HG03097 (cell line): ENCODE results near the gene NCDN.

Experiments used
- ATAC-seq: cut with Tn5 transposase; IDR thresholded peaks from one replicate; pipeline ENCODE4 v1.9.1; 2021; ENCODE audit not compliant: unreplicated experiment, low FRiP score

Gene NCDN

DNA sequence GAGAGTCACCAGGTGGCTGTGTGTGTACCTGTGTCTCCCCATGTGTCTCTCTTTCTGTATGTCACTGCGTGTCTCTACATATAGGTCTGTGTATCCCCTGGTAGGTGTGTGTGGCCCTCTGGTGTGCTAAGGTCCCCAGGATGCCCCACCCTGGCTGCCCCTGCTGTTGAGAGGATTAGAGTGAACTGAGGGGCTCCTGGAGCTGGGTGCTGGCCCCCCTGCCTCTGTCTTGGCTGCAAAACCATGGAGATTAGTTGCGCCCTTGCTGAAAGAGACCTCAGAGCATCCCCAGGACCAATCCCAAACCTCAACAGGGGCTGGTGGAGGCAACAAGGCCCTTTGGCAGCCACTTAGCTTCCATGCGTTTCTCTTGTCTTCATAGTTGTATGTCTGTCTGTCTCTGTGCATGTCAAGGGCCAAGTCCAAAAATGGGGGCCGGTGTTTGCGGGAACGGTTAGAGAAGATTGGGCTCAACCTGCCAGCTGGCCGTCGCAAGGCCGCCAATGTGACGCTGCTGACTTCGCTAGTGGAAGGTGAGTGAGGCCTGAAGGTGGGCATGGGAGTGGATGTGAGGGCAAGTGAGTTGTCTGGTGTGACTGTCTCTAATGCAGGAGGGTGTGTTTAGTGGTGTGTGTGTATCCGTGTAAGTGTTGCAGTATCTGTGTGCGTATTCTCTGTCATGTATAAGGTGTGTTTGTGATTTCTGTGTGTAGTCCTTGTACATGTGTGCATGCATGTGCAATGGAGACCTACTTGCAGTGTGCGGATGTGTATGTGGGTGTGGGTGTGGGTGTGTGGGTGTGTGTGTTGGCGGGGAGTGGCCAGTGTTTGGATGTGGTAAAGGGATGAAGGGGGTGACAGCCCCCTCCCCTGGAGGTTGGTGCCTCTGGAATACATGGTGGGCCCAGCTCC is 32.2 kb downstream of the NCDN start:
- no peak for ATAC-seq

DNA sequence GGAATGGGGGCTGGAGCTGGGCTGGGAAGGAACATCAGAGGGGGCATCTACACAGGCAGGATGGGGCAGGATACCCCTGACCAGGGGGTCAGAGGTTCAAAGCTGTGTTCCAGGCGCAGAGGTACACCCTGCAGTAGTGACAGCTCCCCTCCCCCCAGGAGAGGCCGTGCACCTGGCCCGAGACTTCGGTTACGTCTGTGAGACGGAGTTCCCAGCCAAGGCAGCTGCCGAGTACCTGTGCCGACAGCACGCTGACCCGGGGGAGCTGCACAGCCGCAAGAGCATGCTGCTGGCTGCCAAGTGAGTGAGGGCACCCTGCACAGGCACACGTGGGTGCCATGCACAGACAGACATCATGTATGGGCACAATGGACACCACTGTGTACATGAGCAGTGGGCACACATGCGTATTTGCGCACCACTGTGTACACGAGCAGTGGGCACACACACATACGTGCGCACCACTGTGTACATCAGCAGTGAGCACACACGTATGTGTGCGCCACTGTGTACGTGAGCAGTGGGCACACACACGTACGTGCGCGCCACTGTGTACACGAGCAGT is 33.0 kb downstream of the NCDN start:
- no peak for ATAC-seq

DNA sequence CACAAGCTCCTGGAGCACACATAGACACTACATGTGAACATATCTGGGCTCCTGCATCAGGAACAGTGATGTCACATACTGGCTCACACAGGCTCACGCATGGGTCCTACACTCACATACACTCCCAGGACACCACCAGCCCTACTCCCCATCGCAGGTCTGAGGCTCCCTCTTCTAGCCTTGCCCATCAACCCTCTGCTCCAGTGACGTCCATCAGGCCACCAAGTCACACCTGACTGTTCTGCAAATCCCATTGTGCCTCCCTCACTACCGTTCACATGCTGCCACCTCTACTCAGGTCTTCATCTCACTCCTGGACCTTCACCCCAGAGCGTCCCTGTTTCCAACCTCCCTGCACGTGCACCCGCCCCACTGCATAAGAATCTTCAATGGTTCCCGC is 33.6 kb downstream of the NCDN start:
- no peak for ATAC-seq

DNA sequence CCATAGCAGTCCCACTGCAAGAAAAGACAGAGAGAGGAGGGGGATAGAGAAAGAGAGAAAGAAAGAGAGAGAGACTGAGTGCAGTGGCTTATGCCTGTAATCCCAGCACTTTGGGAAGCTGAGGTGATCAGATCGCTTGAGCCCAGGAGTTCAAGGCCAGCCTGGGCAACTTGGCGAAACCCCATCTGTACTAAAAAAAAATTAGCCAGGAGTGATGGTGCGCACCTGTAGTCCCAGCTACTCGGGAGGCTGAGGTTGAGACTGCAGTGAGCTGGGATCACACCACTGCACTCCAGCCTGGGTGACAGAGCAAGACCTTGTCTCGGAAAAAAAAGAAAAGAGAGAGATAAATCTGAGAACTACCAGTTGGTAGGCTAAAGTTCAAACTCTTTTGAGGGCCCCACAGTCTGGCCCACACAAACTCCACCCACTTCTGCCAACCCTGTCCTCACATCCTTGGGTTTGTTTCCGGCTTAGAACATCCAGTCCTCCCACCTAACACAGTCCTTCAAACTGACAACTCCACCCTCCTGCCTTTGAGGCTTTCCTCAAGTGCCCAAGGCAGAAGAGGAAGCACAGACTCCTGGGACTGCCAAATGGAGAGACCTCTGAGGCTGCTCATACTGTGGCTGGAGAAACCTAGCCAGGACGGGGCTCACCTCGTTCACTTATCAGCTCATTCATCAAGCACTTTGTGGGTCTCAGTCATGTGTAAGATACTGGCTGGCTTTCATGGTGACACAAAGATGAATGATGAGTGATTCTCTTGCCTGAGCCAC is 35.6 kb downstream of the NCDN start:
- no peak for ATAC-seq

DNA sequence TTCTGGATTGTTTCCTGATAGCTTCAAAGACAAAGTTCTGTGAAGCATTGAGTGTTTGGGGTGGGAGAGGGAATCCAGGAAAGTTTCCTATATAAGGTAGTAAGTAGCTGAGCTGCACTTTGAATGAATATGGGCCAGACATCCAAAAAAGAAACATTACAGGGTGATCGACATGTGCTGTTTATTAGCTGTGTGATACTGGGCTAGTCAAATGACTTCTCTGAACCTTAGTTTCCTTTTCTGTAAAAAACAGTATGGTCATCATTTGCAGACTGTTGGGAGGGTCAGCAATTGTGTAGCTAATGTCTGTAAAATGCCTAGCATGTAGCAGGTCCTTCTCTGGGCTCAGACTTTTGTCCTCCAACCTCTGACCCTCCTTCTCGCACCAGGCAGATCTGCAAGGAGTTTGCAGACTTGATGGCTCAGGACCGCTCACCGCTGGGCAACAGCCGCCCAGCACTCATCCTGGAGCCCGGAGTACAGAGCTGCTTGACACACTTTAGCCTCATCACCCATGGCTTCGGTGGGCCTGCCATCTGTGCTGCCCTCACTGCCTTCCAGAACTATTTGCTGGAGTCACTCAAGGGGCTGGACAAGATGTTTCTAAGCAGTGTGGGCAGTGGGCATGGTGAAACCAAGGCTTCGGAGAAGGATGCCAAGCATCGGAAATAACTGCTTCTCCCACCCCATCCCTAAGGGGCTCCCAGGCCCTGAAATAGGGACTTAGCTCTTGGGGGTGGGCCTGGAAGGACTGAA is 36.6 kb downstream of the NCDN start:
- no peak for ATAC-seq

DNA sequence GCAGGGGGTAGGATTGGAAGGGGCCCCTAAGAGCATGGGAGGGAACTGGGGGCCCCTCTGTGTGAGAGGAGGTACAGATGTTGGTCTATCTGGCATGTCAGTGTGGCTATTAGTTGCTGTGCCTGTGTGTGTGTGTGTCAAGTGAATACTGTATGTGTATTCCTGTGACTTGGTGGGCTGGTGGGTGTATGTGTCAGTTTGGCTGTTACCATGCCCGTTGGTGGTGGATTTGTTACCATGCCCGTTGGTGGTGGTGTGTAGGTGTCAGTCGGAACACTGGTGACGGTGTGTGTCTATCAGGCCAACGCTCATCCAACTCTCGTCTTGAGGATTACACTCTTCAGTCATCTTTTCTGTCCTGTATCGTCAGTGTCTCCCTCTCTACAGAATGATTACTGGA is 38.1 kb downstream of the NCDN start:
- no peak for ATAC-seq

DNA sequence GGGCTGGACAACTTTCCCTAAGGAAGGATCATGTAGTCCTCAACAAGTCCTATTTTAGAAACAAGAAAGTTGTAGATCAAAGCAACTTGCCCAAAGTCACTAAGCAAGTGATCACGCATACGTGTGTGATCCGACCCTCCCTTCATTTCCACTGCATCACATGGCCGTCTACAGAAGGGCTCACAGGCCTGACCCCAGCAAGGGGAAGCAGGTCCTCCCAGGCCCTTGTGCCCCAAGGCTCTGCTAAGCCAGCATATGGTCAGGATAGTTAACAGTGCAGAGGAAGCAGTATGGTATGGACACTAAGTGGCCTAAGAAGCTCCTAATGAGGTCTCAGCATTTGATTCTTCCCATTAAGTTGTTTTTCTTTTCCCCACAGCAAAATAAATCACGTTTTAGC is 40.3 kb downstream of the NCDN start:
- ATAC-seq, result no peak

DNA sequence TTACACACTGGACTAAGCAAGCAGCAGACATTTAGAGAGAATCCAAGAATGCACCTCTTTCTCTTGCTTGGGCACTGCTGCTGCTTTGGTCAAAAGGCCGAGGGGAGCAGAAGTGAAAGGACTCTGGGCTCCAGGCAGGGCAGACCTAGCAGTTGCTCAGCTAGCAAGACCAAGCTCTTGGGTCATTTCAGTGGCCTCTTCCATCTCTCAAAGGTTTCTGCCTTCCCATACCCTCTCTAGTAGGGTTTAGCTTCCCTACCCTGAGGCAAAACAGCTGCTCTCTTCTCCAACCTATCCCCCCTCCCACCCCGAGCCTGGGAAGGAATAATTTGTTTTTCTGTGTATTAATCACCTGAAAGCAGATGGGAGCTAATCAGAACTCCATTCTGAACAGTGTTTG is 41.3 kb downstream of the NCDN start:
- ATAC-seq, result no peak

DNA sequence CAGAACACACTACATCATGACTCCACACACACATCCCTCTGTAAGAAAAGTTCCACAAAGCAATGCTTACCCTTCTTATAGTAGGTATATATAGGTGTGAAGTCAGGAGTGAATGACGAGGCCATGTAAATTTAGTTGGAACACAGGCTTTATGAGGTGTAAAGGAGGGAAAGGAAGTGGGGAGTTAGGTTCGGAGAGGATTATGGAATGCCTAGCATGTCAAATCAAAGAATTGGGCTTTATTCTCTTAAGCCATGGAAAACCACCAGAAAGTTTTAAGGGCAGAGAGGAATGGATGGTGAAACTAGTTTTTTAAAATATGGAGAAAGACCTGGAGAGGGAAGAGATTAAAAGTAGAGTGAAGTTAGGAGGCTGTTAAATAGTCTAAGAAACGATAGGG is 41.8 kb downstream of the NCDN start:
- ATAC-seq, result no peak

DNA sequence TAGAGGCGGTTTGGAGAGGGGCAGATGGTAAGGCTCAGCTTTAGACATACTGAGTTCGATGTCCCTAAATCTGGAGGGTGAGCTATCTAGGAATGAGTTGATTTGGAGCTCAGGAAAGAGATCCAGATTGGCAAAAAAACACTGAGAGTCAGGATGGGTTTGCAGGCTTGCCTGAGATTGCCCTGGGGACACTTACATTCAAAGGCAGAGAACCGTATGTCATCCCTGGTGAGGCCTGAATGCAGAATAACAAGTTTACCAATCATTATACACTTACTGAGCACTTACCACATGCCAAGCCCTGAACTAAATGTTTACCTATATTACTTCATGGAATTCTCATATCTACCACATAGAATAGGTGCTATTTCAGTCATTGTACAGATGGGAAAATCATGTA is 43.0 kb downstream of the NCDN start:
- no peak for ATAC-seq

DNA sequence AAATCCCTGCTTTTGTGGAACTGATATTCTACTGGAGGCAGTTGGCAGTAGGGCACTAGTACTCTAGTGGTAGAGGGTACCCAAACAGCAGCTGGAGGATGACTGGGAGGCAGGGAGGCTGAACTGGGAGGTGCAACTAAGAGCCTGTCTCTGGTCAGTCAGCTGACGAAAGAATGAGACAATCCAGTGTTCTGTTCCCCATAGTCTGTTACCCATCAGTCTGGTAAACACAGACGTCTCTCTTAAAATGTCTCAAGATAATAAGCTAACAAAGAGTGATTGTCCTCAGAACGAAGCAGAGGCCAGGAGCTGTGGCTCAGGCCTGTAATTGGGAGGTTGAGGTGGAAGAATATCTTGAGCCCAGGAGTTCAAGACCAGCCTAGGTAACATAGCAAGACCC is 45.9 kb downstream of the NCDN start:
- ATAC-seq, result no peak

DNA sequence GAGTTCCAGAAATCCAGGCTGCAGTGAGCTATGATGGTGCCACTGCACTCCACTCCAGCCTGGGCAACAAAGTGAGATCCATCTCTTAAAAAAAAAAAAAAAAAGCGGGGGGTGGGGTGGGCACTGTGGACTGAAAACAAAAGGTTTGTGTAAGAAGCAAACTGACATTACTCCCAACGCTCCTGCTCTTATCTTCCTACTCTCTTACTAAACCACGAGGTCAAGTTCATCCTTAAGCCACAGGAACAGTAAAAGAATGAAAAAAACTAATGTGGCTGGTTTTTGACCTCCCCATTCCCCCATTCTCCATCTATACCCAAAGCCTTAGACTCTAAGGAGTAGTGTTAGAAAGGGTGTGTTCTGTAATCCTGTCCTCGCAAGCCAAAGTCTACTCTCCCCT is 46.3 kb downstream of the NCDN start:
- no peak for ATAC-seq

DNA sequence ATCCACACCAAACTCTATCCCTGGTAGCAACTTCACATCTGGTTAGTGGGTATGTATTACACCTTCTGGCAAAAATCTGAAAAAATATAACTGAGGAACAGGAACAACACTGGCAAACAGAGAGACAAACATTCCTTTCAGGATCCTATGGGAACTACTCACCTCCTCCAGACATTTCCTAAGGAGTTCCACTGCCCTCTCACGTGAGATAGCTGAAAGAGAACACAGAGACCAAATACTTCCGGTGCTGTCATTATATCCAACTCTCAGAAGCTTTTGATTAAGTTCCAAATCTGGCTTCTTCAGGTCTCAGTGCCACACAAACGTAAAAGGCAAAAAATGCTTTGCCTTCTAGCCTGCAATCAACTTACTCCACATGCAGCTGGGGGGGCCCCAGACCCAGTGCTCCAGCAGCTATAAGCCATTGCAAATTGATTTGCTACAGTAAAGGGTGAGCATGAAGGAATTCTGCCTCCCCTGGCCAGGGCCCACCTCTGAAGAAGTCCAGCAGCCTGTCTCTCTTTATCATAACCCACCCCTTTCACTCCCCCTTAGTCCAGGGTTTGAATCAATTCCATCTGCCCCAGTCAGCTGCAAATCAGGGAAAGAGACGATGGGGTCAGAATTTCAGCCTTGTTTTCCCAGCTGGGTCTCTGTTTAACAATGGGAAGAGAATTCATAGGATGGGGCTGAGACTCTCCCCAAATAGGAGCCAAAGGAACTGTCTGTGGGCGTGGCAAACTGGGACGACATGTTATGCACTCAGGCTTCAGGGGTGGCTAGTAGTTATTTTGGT is 47.7 kb downstream of the NCDN start:
- no peak for ATAC-seq

DNA sequence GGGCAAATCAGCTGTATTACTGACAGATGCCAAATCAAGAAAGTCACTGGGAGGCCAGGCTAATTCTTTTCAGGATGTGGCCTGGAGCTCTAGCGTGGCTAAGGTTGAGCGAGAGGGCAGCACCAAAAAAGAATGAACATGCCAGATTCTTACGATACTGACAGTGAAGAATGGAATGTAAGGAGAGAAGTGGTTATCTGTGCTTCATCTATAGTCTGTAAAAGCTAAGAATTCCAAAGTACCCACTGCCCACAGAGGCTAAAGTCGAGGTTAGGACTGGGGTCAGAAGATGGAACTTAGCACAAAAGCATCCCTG is 48.2 kb downstream of the NCDN start:
- no peak for ATAC-seq

DNA sequence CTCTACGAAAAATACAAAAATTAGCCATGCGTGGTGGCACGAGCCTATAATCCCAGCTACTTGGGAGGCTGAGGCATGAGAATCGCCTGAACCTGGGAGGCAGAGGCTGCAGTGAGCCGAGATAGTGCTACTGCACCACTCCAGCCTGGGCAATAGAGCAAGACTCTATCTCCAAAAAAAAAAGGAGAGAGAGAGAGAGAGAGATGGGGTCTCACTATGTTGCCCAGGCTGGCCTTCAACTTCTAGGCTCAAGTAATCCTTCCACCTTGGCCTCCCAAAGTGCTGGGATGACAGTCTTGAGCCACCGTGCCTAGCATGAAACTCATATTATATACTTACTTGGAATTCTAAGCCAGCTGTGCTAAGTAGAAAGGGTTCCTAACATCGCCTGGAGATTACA is 54.1 kb downstream of the NCDN start:
- ATAC-seq, result no peak

DNA sequence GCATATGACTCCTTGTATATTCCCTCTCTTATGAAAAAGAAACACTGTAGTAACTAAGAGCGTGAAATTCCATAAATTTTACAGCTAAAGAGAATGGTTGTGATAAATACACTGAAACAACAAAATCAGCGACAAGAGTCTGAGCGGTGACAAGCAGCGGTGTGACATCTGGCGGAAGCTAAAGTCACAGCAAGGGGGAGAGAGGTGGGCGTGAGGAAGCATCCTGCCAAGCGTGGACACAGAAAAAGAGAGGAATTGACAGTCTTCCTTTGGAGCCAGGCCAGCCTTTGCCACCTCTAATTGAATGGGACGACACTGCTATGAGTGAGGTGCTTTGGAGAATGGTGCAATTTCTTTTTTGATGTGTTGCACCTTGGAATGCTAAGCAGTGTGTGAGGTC is 57.8 kb downstream of the NCDN start:
- no peak for ATAC-seq
